Measurements from ENCODE around the gene C4BPA. TPM values are rescaled to one million over a fixed set of nuclear protein-coding genes. Genes with fewer than 3 reads are reported as not detected.

The C4BPA gene
- total RNA-seq, 1 donor from 2014 or later: not detected

- DNase-seq (ENCODE audit: low read depth in 2 of 2): peak in 1 of 2 donors; percentile 3
Measured at GRCh38 chr1:207186503-207186902, 82.5 kb downstream of the C4BPA start.

- DNase-seq (ENCODE audit: low read depth in 2 of 2): peak in 1 of 2 donors; percentile 56
Measured at GRCh38 chr1:207188901-207189300, 84.9 kb downstream of the C4BPA start.

GRCh38 chr1:207191061-207191460 lies 87.0 kb downstream of the C4BPA start:
- DNase-seq (ENCODE audit: low read depth in 2 of 2): no peak

- no peak for DNase-seq (ENCODE audit: low read depth in 2 of 2)
Measured at GRCh38 chr1:207191776-207192175, 87.7 kb downstream of the C4BPA start.

- DNase-seq (ENCODE audit: low read depth in 2 of 2): no peak
Measured at GRCh38 chr1:207194197-207194596, 90.2 kb downstream of the C4BPA start.

Other genes with a start within 250 kb of the C4BPA start
- not detected in 2 replicates for gene IL20, start 238.6 kb upstream of the C4BPA start, total RNA-seq
- not detected in 2 replicates for gene IL24, start 206.8 kb upstream of the C4BPA start, total RNA-seq
- gene FCMR, start 182.3 kb upstream of the C4BPA start, total RNA-seq: not detected in 2 replicates
- gene PIGR, start 157.8 kb upstream of the C4BPA start, total RNA-seq: not detected in 2 replicates
- not detected in 2 replicates for gene FCAMR, start 133.8 kb upstream of the C4BPA start, total RNA-seq
- gene C1orf116, start 71.5 kb upstream of the C4BPA start, total RNA-seq: not detected in 2 replicates
- gene YOD1, start 53.0 kb upstream of the C4BPA start, total RNA-seq: 3.9 and 5.8 TPM in 2 replicates
- 0.87 and 0.99 TPM in 2 replicates for gene PFKFB2, start 51.0 kb upstream of the C4BPA start, total RNA-seq
- not detected in 2 replicates for gene C4BPB, start 15.4 kb upstream of the C4BPA start, total RNA-seq
- gene CD55, start 217.4 kb downstream of the C4BPA start, total RNA-seq: 62.5 and 105 TPM in 2 replicates

Data from lung microvascular endothelial cell (primary cell).